K562 (cell line): ENCODE measurements around the gene LAMA1. TPM values are rescaled to one million over a fixed set of nuclear protein-coding genes. Genes with fewer than 3 reads are reported as not detected.
A peak's percentile ranks its signal among the peaks of the same experiment; 100 is the strongest.

Experiments
- ATAC-seq: fragments of 200-7000 bp; cut with Tn5 transposase; 3 replicates; pipeline ENCODE4 v1.9.1; 2020; ENCODE audit warnings: moderate library complexity
- BruUV-seq: library from RNA; stranded (reverse); fragments of 400-500 nt; replicated peaks from 2 replicates; lab custom pipeline; 2021; lab: Mats Ljungman, UMichigan
- CTCF ChIA-PET: fragments of 300-600 bp; formaldehyde crosslinking; extraction: SDS; loops from one replicate; lab custom pipeline; 2021; ENCODE audit warnings: low intra/inter-chr PET ratio; lab: Yijun Ruan, JAX
- POLR2A ChIA-PET: fragments of 300-600, 350-650 bp; sonication (Branson Sonifier 250); formaldehyde crosslinking; extraction: SDS; loops from one replicate; lab custom pipeline; 2021; ENCODE audit warnings: antibody characterized with exemption, inconsistent platforms; lab: Yijun Ruan, JAX
- DNase-seq, 4 experiments: peaks; one replicate each; pipeline versions ENCODE4 v3.0.0 to v3.0.0-alpha.2; 2011 to 2018; ENCODE audit warnings: low spot score in 3 of 4, mixed read lengths in 3 of 4; ENCODE audit errors: extremely low read depth in 1 of 4
- FAIRE-seq: peaks from 2 replicates; lab custom pipeline; 2011; peaks lifted over from hg19 to GRCh38; lab: Jason Lieb, UNC
- H2AFZ ChIP-seq: 2 replicates; pipeline ENCODE4 v1.6.0; 2011; ENCODE audit warnings: low read depth, low read length, control low read depth, inconsistent platforms
- H3K27ac ChIP-seq: fragments of 200-600 bp; 3 replicates; pipeline ENCODE4 v1.8.0; 2011; ENCODE audit warnings: low read depth, mild to moderate bottlenecking, control low read depth, inconsistent platforms, low read length, moderate library complexity, mixed read lengths; ENCODE audit errors: extremely low read depth
- H3K27me3 ChIP-seq, 2 experiments: fragments of 300-600 bp in 1 of 2; 2 replicates in 1 of 2; 3 replicates in 1 of 2; pipeline versions ENCODE4 v1.6.0 to v1.8.0; 2011; ENCODE audit warnings: inconsistent platforms in 2 of 2, low read length in 2 of 2, mild to moderate bottlenecking in 1 of 2, mixed read lengths in 1 of 2, moderate library complexity in 1 of 2; ENCODE audit not compliant: control insufficient read depth in 2 of 2, insufficient read depth in 2 of 2
- H3K36me3 ChIP-seq: fragments of 300-600 bp; 3 replicates; pipeline ENCODE4 v1.8.0; 2011; ENCODE audit warnings: mild to moderate bottlenecking, low read length, inconsistent platforms; ENCODE audit not compliant: control insufficient read depth, insufficient read depth
- H3K4me1 ChIP-seq, 2 experiments: fragments of 200-600 bp in 1 of 2; replicated peaks in 1 of 2; 2 replicates in 1 of 2; 3 replicates in 1 of 2; pipeline versions ENCODE4 v1.5.1 to v1.8.0; 2011; ENCODE audit warnings: inconsistent platforms in 2 of 2, low read length in 2 of 2, mild to moderate bottlenecking in 1 of 2, mixed read lengths in 1 of 2, moderate library complexity in 1 of 2; ENCODE audit not compliant: control insufficient read depth in 2 of 2, insufficient read depth in 2 of 2
- H3K4me2 ChIP-seq: 2 replicates; pipeline ENCODE4 v1.6.1; 2011; ENCODE audit warnings: low read length, control low read depth, inconsistent platforms, mixed read lengths; ENCODE audit not compliant: insufficient read depth
- H3K4me3 ChIP-seq: fragments of 200-600 bp; sonication (generic), shearing (Covaris generic); 2 replicates; pipeline ENCODE4 v1.5.1; 2016; ENCODE audit warnings: control low read depth, inconsistent platforms
- H3K79me2 ChIP-seq: fragments of 200-600 bp; 3 replicates; pipeline ENCODE4 v1.8.0; 2011; ENCODE audit warnings: low read length, inconsistent platforms; ENCODE audit not compliant: control insufficient read depth, insufficient read depth
- H3K9ac ChIP-seq, 2 experiments: 2 replicates each; pipeline versions ENCODE4 v1.6.0 to v1.6.1; 2011; ENCODE audit warnings: low read depth in 2 of 2, low read length in 2 of 2, control low read depth in 1 of 2, inconsistent platforms in 1 of 2, mild to moderate bottlenecking in 1 of 2, mixed read lengths in 1 of 2; ENCODE audit not compliant: insufficient read depth in 1 of 2
- H3K9me1 ChIP-seq: one replicate; pipeline ENCODE4 v1.6.0; 2011; ENCODE audit warnings: inconsistent platforms, mild to moderate bottlenecking, low read length, moderate library complexity; ENCODE audit not compliant: control insufficient read depth, insufficient read depth
- H3K9me3 ChIP-seq: replicated peaks from 2 replicates; pipeline ENCODE4 v1.5.1; 2011; ENCODE audit warnings: low read depth, low read length, inconsistent platforms; ENCODE audit not compliant: control insufficient read depth, insufficient read depth
- H4K20me1 ChIP-seq: replicated peaks from 2 replicates; pipeline ENCODE4 v1.6.1; 2011; ENCODE audit warnings: low read length, inconsistent platforms, mixed read lengths; ENCODE audit not compliant: control insufficient read depth, insufficient read depth
- DACH1 ChIP-seq: fragments of 450-650 bp; IDR thresholded peaks from 2 replicates; pipeline ENCODE4 v1.6.1; 2018; ENCODE audit not compliant: partially characterized antibody
- DEAF1 ChIP-seq: fragments of 450-650 bp; formaldehyde crosslinking; IDR thresholded peaks from 2 replicates; pipeline ENCODE4 v1.4.0; 2020; ENCODE audit warnings: mild to moderate bottlenecking, moderate library complexity
- EZH2 ChIP-seq: IDR thresholded peaks from 2 replicates; pipeline ENCODE4 v1.6.1; 2012; ENCODE audit warnings: low read depth, mild to moderate bottlenecking, inconsistent platforms, low read length, borderline replicate concordance
- IRF9 ChIP-seq: fragments of 450-650 bp; IDR thresholded peaks from 2 replicates; pipeline ENCODE4 v1.6.1; 2016; ENCODE audit warnings: missing biosample characterization, missing genetic modification characterization
- KLF10 ChIP-seq: fragments of 250-450 bp; sonication (Bioruptor Pico); IDR thresholded peaks from 2 replicates; pipeline ENCODE4 v1.6.1; 2021; ENCODE audit warnings: matching md5 sums
- MYBL2 ChIP-seq, 2 experiments: fragments of 450-650 bp in 1 of 2; sonication (generic) in 1 of 2; formaldehyde crosslinking in 1 of 2; IDR thresholded peaks; 2 replicates each; pipeline versions ENCODE4 v1.6.1 to v1.8.1; 2017 to 2022; ENCODE audit warnings: borderline replicate concordance in 1 of 2, inconsistent platforms in 1 of 2, low read depth in 1 of 2, mild to moderate bottlenecking in 1 of 2, missing genetic modification reagents in 1 of 2, moderate library complexity in 1 of 2
- NCOA2 ChIP-seq, 2 experiments: fragments of 450-650 bp; IDR thresholded peaks; 2 replicates each; pipeline ENCODE4 v1.6.1; 2018; ENCODE audit warnings: mild to moderate bottlenecking in 2 of 2, moderate library complexity in 1 of 2; ENCODE audit not compliant: partially characterized antibody in 2 of 2
- NR2F6 ChIP-seq: fragments of 450-650 bp; formaldehyde crosslinking; IDR thresholded peaks from 2 replicates; pipeline ENCODE4 v1.4.0; 2020; ENCODE audit warnings: mild to moderate bottlenecking
- POLR3G ChIP-seq: IDR thresholded peaks from 2 replicates; pipeline ENCODE4 v1.6.1; 2011; ENCODE audit not compliant: insufficient read length, insufficient replicate concordance; ENCODE audit errors: extremely low read depth
- TEAD4 ChIP-seq, 2 experiments: sonication (generic) in 1 of 2; formaldehyde crosslinking in 1 of 2; IDR thresholded peaks; 2 replicates each; pipeline versions ENCODE4 v1.6.1 to v1.8.0; 2012 to 2022; ENCODE audit warnings: borderline replicate concordance in 1 of 2, inconsistent platforms in 1 of 2, low read length in 1 of 2, mild to moderate bottlenecking in 1 of 2, missing genetic modification reagents in 1 of 2
- ZNF274 ChIP-seq: IDR thresholded peaks from 2 replicates; pipeline ENCODE4 v1.6.1; 2011; ENCODE audit warnings: low read depth, mild to moderate bottlenecking, low read length, moderate library complexity, borderline replicate concordance
- WGBS: fragments of 100-300 bp; shearing (Covaris generic); methylation state at CpG from one replicate; pipeline ENCODE4 v1.1.6; 2016; ENCODE audit warnings: low coverage, mixed read lengths; ENCODE audit not compliant: insufficient coverage; ENCODE audit errors: missing lambda C conversion rate; 5-methylcytosine and 5-hydroxymethylcytosine counted together
- in situ Hi-C: fragments of 300-500 bp; cut with MboI; formaldehyde crosslinking; loops from 4 replicates; pipeline ENCODE4 v1.15.0; 2018; ENCODE audit warnings: inconsistent platforms, mixed read lengths
- intact Hi-C: fragments of 100-400 bp; cut with micrococcal nuclease; formaldehyde crosslinking; loops from 2 replicates; pipeline ENCODE4 v1.14.2; 2022
- polyA plus RNA-seq, 8 experiments: library from polyadenylated mRNA; depleted of rRNA in 4 of 8; stranded (reverse) in 5 of 8; unstranded in 3 of 8; fragments of >200 nt; fragmentation: Nextera tagmentation in 2 of 8; fragmentation: Illumina TruSeq in 1 of 8; extraction: Ambion mirVana in 2 of 8; extraction: Trizol in 1 of 8; gene quantifications; 2 replicates each; pipeline versions ENCODE4 v1.2.1 to v1.2.3, GENCODE V29; 2011 to 2014; ENCODE audit warnings: inconsistent platforms in 1 of 8, missing spikeins in 1 of 8
- total RNA-seq, 7 experiments: library from RNA; depleted of rRNA in 6 of 7; stranded (reverse); fragments of >200 nt in 6 of 7; fragmentation: Illumina TruSeq in 2 of 7; extraction: Trizol in 2 of 7; gene quantifications; 2 replicates each; pipeline versions ENCODE4 v1.2.1 to v1.2.3, GENCODE V29; 2011 to 2021; ENCODE audit warnings: low replicate concordance in 1 of 7

Gene LAMA1
- total and polyA plus RNA-seq, 9 of the 15 experiments (the other 6 are each of a cell fraction or from before 2014, with no cell fraction given), result 0.04 TPM; not detected in 8

GRCh38 chr18:6950641-6951040 lies 167.0 kb downstream of the LAMA1 start:
- TF ChIP-seq ZNF274 (no peak), EZH2 (0 out of 2 replicates have a peak, but pooled peaks have one; percentile 78), DACH1 (no peak)
- TF ChIP-seq, all 486 proteins: peak for 1
- ATAC-seq (no peak; the same call in 2 of the 3 replicates), FAIRE-seq (no peak), DNase-seq (no peak)
- intact Hi-C loops (no loop called here), in situ Hi-C loops (no loop called here)
- H4K20me1 ChIP-seq, result no peaks in the 10 kb centered on the region; the same call in 1 of the 2 replicates
- no peaks in the 10 kb centered on the region for H3K9me3 ChIP-seq
- POLR2A ChIA-PET, result no interaction called here
- WGBS, result under 1% methylated on average over 14 of the region's 14 CpGs
- H3K9ac ChIP-seq, result no peak overlapping the region
- CTCF ChIA-PET, result interaction anchor here (0.6 kb wide), 1 partner anchor 214 kb away, joined by 3 read pairs; no protein-coding TSS in a partner anchor
- H3K27me3 ChIP-seq, result peaks cover 65 to 80% of the 10 kb centered on the region in 2 experiments
- H3K79me2 ChIP-seq, result no peaks in the 10 kb centered on the region
- BruUV-seq, result no TSS peak
- H3K4me3 ChIP-seq, result no peak overlapping the region
- H3K4me2 ChIP-seq, result no peak overlapping the region
- H3K36me3 ChIP-seq, result no peaks in the 10 kb centered on the region
- no peak overlapping the region for H2AFZ ChIP-seq
- H3K4me1 ChIP-seq, result no peaks in the 10 kb centered on the region; a peak in 1 of 5 replicates
- no peaks in the 10 kb centered on the region for H3K9me1 ChIP-seq
- no peak overlapping the region for H3K27ac ChIP-seq

- BruUV-seq, result no TSS peak
- H3K27ac ChIP-seq, result no peak overlapping the region
- POLR2A ChIA-PET, result no interaction called here
- no peaks in the 10 kb centered on the region for H3K79me2 ChIP-seq
- CTCF ChIA-PET, result no interaction called here
- H3K9me3 ChIP-seq, result no peaks in the 10 kb centered on the region
- H3K4me3 ChIP-seq, result no peak overlapping the region
- H3K4me2 ChIP-seq, result no peak overlapping the region
- H3K9me1 ChIP-seq, result no peaks in the 10 kb centered on the region
- DNase-seq, result no peak
- intact Hi-C loops (no loop called here), in situ Hi-C loops (no loop called here)
- no peak for FAIRE-seq
- H4K20me1 ChIP-seq, result no peaks in the 10 kb centered on the region; the same call in 1 of the 2 replicates
- no peak for ATAC-seq
- under 1% methylated on average over 11 of the region's 11 CpGs for WGBS
- no peak overlapping the region for H2AFZ ChIP-seq
- H3K27me3 ChIP-seq, result peaks cover 59 to 78% of the 10 kb centered on the region in 2 experiments
- H3K9ac ChIP-seq, result no peak overlapping the region
- H3K4me1 ChIP-seq, result no peaks in the 10 kb centered on the region; a peak in 1 of 5 replicates
- no peaks in the 10 kb centered on the region for H3K36me3 ChIP-seq
- TF ChIP-seq TEAD4 (IDR thresholded peaks at IDR 0.05; ENCODE audit: low read length) (no peak), TEAD4 (CRISPR knock-in tag; IDR thresholded peaks at IDR 0.05; ENCODE audit: borderline replicate concordance) (no peak), MYBL2 (IDR thresholded peaks at IDR 0.05; ENCODE audit: low read depth) (no peak), MYBL2 (CRISPR knock-in tag; IDR thresholded peaks at IDR 0.05; ENCODE audit: borderline replicate concordance) (no peak), NCOA2 (IDR thresholded peaks at IDR 0.05; ENCODE audit: partially characterized antibody in 2 of 2) (no peak), POLR3G (no peak), IRF9 (tag) (no peak), NR2F6 (CRISPR knock-in tag) (no peak), DEAF1 (CRISPR knock-in tag) (no peak), KLF10 (CRISPR knock-in tag) (no peak)
These were observed 167.6 kb downstream of the LAMA1 start for GRCh38 chr18:6949800-6950586.
